Breast epithelium (tissue), 4 donors: ENCODE results near the gene ACOX3. TPM values are rescaled to one million over a fixed set of nuclear protein-coding genes. Genes with fewer than 3 reads are reported as not detected.

Experiments
- DNase-seq, 2 donors: peaks; one replicate each; pipeline ENCODE4 v3.0.0-alpha.2; 2019; ENCODE audit warnings: low spot score in 2 of 2
- H3K27ac ChIP-seq, 2 donors: fragments of 200-600 bp; sonication (generic) in 1 of 2; one replicate each; pipeline ENCODE4 v1.5.1; 2016 to 2019; ENCODE audit warnings: mild to moderate bottlenecking in 1 of 2
- H3K27me3 ChIP-seq, 2 donors: fragments of 200-600 bp; sonication (generic) in 1 of 2; one replicate each; pipeline versions ENCODE4 v1.5.1 to v1.6.0; 2017 to 2019; ENCODE audit warnings: control low read depth in 1 of 2, mild to moderate bottlenecking in 1 of 2
- H3K36me3 ChIP-seq: fragments of 200-600 bp; one replicate; pipeline ENCODE4 v1.5.1; 2019
- H3K4me1 ChIP-seq, 2 donors: fragments of 200-600 bp; sonication (generic); one replicate each; pipeline ENCODE4 v1.5.1; 2016 to 2019; ENCODE audit warnings: control low read depth in 1 of 2
- H3K4me3 ChIP-seq, 3 donors: fragments of 200-600 bp; sonication (generic); 1 replicate in 2 of 3; 2 replicates in 1 of 3; pipeline ENCODE4 v1.5.1; 2016 to 2019; ENCODE audit warnings: mild to moderate bottlenecking in 3 of 3, moderate library complexity in 2 of 3
- H3K9me3 ChIP-seq, 2 donors: fragments of 200-600 bp; sonication (generic) in 1 of 2; one replicate each; pipeline ENCODE4 v1.5.1; 2016 to 2019; ENCODE audit warnings: control low read depth in 1 of 2
- CTCF ChIP-seq, 3 donors: fragments of 450-650 bp; IDR thresholded peaks; one replicate each; pipeline ENCODE4 v1.5.1; 2016 to 2017; ENCODE audit warnings: antibody characterized with exemption in 3 of 3, mild to moderate bottlenecking in 3 of 3, moderate library complexity in 3 of 3
- POLR2A ChIP-seq: fragments of 450-650 bp; IDR thresholded peaks from one replicate; pipeline ENCODE4 v1.6.1; 2016; ENCODE audit warnings: antibody characterized with exemption, mild to moderate bottlenecking, moderate library complexity
- POLR2AphosphoS5 ChIP-seq, 3 donors: sonication (generic); formaldehyde crosslinking; IDR thresholded peaks; one replicate each; pipeline ENCODE4 v1.6.1; 2017; ENCODE audit warnings: antibody characterized with exemption in 3 of 3
- intact Hi-C: fragments of 100-400 bp; cut with DNase I; formaldehyde crosslinking; loops from one replicate; pipeline ENCODE4 v1.15.1; 2023; ENCODE audit warnings: low total_unique reads
- total RNA-seq, 3 donors: library from RNA; depleted of rRNA; stranded (reverse); fragments of >200 nt; gene quantifications; one replicate each; pipeline ENCODE4 v1.1.0, GENCODE V29; 2016

The ACOX3 gene
- total RNA-seq, 3 donors from 2014 or later, result 24.0 to 69.4 (median 47.9) TPM

GRCh38 chr4:8378776-8379175 lies 61.7 kb downstream of the ACOX3 start:
- Histone ChIP-seq H3K9me3 (no peaks in the 10 kb centered on the region), H3K27ac (no peak overlapping the region), H3K27me3 (no peaks in the 10 kb centered on the region), H3K4me3 (no peak overlapping the region), H3K36me3 (no peaks in the 10 kb centered on the region), H3K4me1 (no peaks in the 10 kb centered on the region)
- TF ChIP-seq CTCF (IDR thresholded peaks at IDR 0.05), result no peak
- no peak for DNase-seq
- intact Hi-C loops, result no loop called here

GRCh38 chr4:8378101-8378724 lies 62.3 kb downstream of the ACOX3 start:
- no peaks in the 10 kb centered on the region for H3K27me3 ChIP-seq
- H3K27ac ChIP-seq, result no peak overlapping the region
- DNase-seq, result no peak
- H3K9me3 ChIP-seq, result no peaks in the 10 kb centered on the region
- no peaks in the 10 kb centered on the region for H3K36me3 ChIP-seq
- no peak for TF ChIP-seq POLR2AphosphoS5 (IDR thresholded peaks at IDR 0.05)
- no peak for TF ChIP-seq POLR2A
- TF ChIP-seq CTCF (IDR thresholded peaks at IDR 0.05), result no peak
- H3K4me3 ChIP-seq, result no peak overlapping the region
- intact Hi-C loops, result no loop called here
- H3K4me1 ChIP-seq, result no peaks in the 10 kb centered on the region

GRCh38 chr4:8377103-8378075 lies 63.1 kb downstream of the ACOX3 start:
- Histone ChIP-seq H3K36me3 (no peaks in the 10 kb centered on the region), H3K4me1 (no peaks in the 10 kb centered on the region), H3K4me3 (no peak overlapping the region), H3K27ac (no peak overlapping the region), H3K9me3 (no peaks in the 10 kb centered on the region), H3K27me3 (no peaks in the 10 kb centered on the region)
- no peak for TF ChIP-seq CTCF (IDR thresholded peaks at IDR 0.05)
- TF ChIP-seq POLR2A, result no peak
- TF ChIP-seq POLR2AphosphoS5 (IDR thresholded peaks at IDR 0.05), result no peak
- DNase-seq, result no peak
- intact Hi-C loops, result no loop called here

GRCh38 chr4:8376361-8377102 lies 64.0 kb downstream of the ACOX3 start:
- intact Hi-C loops, result no loop called here
- Histone ChIP-seq H3K36me3 (no peaks in the 10 kb centered on the region), H3K4me3 (no peak overlapping the region), H3K27me3 (no peaks in the 10 kb centered on the region), H3K4me1 (no peaks in the 10 kb centered on the region), H3K9me3 (no peaks in the 10 kb centered on the region), H3K27ac (no peak overlapping the region)
- DNase-seq, result no peak
- TF ChIP-seq POLR2AphosphoS5 (IDR thresholded peaks at IDR 0.05), result no peak
- TF ChIP-seq CTCF (IDR thresholded peaks at IDR 0.05), result no peak
- no peak for TF ChIP-seq POLR2A
